ENCODE data around the gene PXDC1. TPM values are rescaled to one million over a fixed set of nuclear protein-coding genes. Genes with fewer than 3 reads are reported as not detected.
A peak's percentile ranks its signal among the peaks of the same experiment; 100 is the strongest.

Gene PXDC1
- total RNA-seq, result 10 to 100 TPM in 8 of 9 donors, 1 to 10 TPM in 1; 3.7 to 46.7 (median 23.4) TPM
- 10 to 100 TPM; 12.9 to 36.3 (median 21.6) TPM for polyA plus RNA-seq
- long read RNA-seq, donor 1, partial matches to known transcripts, result 0 of 2 reads
- long read RNA-seq, donor 1, other reads (novel, unspliced or antisense), result 0 of 2 reads
- long read RNA-seq, donor 2, partial matches to known transcripts, result 0 of 2 reads
- long read RNA-seq, donor 2, other reads (novel, unspliced or antisense), result 0 of 2 reads
- long read RNA-seq, donor 3, result 0 reads
- long read RNA-seq, donor 4, partial matches to known transcripts, result 0 of 1 reads
- long read RNA-seq, donor 4, other reads (novel, unspliced or antisense), result 1 of 1 reads
- long read RNA-seq, donor 5, transcript PXDC1-202 (5 exons, 2,190 nt), result major isoform, 29 of 32 reads
- long read RNA-seq, donor 5, partial matches to known transcripts, result 0 of 32 reads
- long read RNA-seq, donor 5, other reads (novel, unspliced or antisense), result 3 of 32 reads
- long read RNA-seq, donor 6, partial matches to known transcripts, result 4 of 4 reads
- long read RNA-seq, donor 6, other reads (novel, unspliced or antisense), result 0 of 4 reads
- long read RNA-seq, donor 7, partial matches to known transcripts, result 0 of 1 reads
- long read RNA-seq, donor 7, other reads (novel, unspliced or antisense), result 0 of 1 reads
- long read RNA-seq, donor 8, partial matches to known transcripts, result 0 of 4 reads
- long read RNA-seq, donor 8, other reads (novel, unspliced or antisense), result 0 of 4 reads
- long read RNA-seq, donor 9, partial matches to known transcripts, result 0 of 1 reads
- long read RNA-seq, donor 9, other reads (novel, unspliced or antisense), result 0 of 1 reads
- long read RNA-seq, donor 10, result 0 reads

- Histone ChIP-seq H3K27ac (peak within 1 kb of the TSS; percentile 53 to 97 (median 93)), H3K36me3 (replicated peaks in 1 of 2) (no peaks in the 10 kb centered on the region), H3K9me3 (replicated peaks in 1 of 3) (no peaks in the 10 kb centered on the region), H3K4me1 (replicated peaks in 1 of 2) (peaks cover 19 to 34% of the 10 kb centered on the region in 2 donors), H3K27me3 (no peaks in the 10 kb centered on the region), H3K4me3 (peak within 1 kb of the TSS in 3 of 4 donors; percentile 25 to 89 (median 70))
- no peak for TF ChIP-seq POLR2A (IDR thresholded peaks at IDR 0.05)
- no peak for TF ChIP-seq CTCF (IDR thresholded peaks at IDR 0.05)
- intact Hi-C loops (cut with DNase I), result no loop called here
- WGBS, 4 donors, result 0 to 1% (median 1%) methylated on average over 28 to 88 of the region's 88 CpGs; no CpG with 5 or more reads in 1 of the 4 donors
- DNase-seq, result peak in 4 of 7 donors; percentile 18 to 39 (median 37)
Measured at GRCh38 chr6:3751077-3751729, at the start of gene PXDC1. PXDC1 (minus strand) TSS chr6:3751713; CDS start chr6:3751531, 182 bp downstream.

GRCh38 chr6:3800850-3801591 lies 49.5 kb upstream of the PXDC1 start:
- H3K4me3 ChIP-seq, result no peak overlapping the region

DNA sequence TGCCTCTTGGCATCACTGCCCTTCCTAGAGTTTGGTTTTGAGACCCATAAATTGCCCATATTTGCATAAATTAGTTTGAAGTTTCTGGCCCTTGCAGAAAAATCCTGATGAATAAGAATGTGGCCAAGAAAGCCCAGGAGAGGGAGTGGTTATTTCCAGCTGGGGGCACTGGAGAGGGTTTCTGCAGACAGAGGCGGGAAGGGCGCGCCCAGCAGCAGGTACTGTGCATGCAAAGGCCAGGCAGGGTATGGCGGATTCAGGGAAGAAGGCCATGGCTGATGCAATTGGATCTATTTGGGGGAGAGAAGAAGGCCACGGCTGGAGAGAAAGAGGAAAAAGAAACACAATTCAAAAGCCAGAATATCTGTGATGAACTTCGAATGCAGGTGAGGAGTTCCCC lies 48.2 kb upstream of the PXDC1 start:
- no peak for DNase-seq
- intact Hi-C loops (cut with DNase I), result no loop called here
- Histone ChIP-seq H3K4me1 (replicated peaks in 1 of 2) (peaks cover 0 to 12% of the 10 kb centered on the region in 2 donors), H3K27ac (no peak overlapping the region), H3K27me3 (no peaks in the 10 kb centered on the region), H3K36me3 (replicated peaks in 1 of 2) (no peaks in the 10 kb centered on the region), H3K9me3 (replicated peaks in 1 of 3) (no peaks in the 10 kb centered on the region), H3K4me3 (no peak overlapping the region)
- 71 to 99% (median 90%) methylated on average over 6 of the region's 6 CpGs for WGBS, 4 donors
- TF ChIP-seq POLR2A (IDR thresholded peaks at IDR 0.05), result no peak
- TF ChIP-seq CTCF (IDR thresholded peaks at IDR 0.05), result no peak

More at GRCh38 chr6:3800850-3801591, 49.5 kb upstream of the PXDC1 start:
- TF ChIP-seq CTCF (IDR thresholded peaks at IDR 0.05), result no peak
- no peak for TF ChIP-seq POLR2A (IDR thresholded peaks at IDR 0.05)
- H3K27me3 ChIP-seq, result no peaks in the 10 kb centered on the region
- intact Hi-C loops (cut with DNase I), result no loop called here
- H3K36me3 ChIP-seq (replicated peaks in 1 of 2), result no peaks in the 10 kb centered on the region
- H3K9me3 ChIP-seq (replicated peaks in 1 of 3), result no peaks in the 10 kb centered on the region
- peaks cover 2 to 15% of the 10 kb centered on the region in 2 donors for H3K4me1 ChIP-seq (replicated peaks in 1 of 2)
- no peak for DNase-seq
- 78 to 83% (median 80%) methylated on average over 11 of the region's 11 CpGs for WGBS, 4 donors
- no peak overlapping the region for H3K27ac ChIP-seq

Measured in adrenal gland (tissue), 19 donors.